H1 (cell line): Measurements from ENCODE around the gene C19orf67. TPM values are rescaled to one million over a fixed set of nuclear protein-coding genes. Genes with fewer than 3 reads are reported as not detected.
"Not testable (repeated sequence)": the region's sequence is repeated elsewhere in the genome, so short reads cannot be mapped to it uniquely, and the experiment has no call there.

Experiments used
- CTCF ChIA-PET: fragments of 300-600 bp; sonication (Branson Sonifier 250); formaldehyde crosslinking; loops from one replicate; lab custom pipeline; 2021; ENCODE audit not compliant: partially characterized antibody; lab: Charles Lee
- POLR2A ChIA-PET: fragments of 300-600 bp; sonication (Branson Sonifier 250); formaldehyde crosslinking; loops from one replicate; lab custom pipeline; 2021; ENCODE audit warnings: inconsistent platforms; ENCODE audit not compliant: partially characterized antibody; lab: Charles Lee
- DNase-seq, 2 experiments: peaks; one replicate each; pipeline versions ENCODE4 v3.0.0 to v3.0.0-alpha.2; 2010 to 2022; ENCODE audit warnings: low spot score in 2 of 2, low read depth in 1 of 2, mixed read lengths in 1 of 2
- FAIRE-seq: peaks from 2 replicates; lab custom pipeline; 2011; peaks lifted over from hg19 to GRCh38; lab: Jason Lieb, UNC
- H2AFZ ChIP-seq: 2 replicates; pipeline ENCODE4 v1.8.1; 2012; ENCODE audit warnings: low read length, inconsistent platforms
- H2AK5ac ChIP-seq: 2 replicates; pipeline ENCODE4 v1.6.1; 2013; ENCODE audit warnings: low read depth, low read length
- H2BK120ac ChIP-seq: replicated peaks from 2 replicates; pipeline ENCODE3; 2013; ENCODE audit warnings: low read depth, low read length, inconsistent platforms
- H2BK12ac ChIP-seq: 2 replicates; pipeline ENCODE4 v1.6.1; 2013; ENCODE audit warnings: low read depth, low read length
- H2BK15ac ChIP-seq: 2 replicates; pipeline ENCODE4 v1.6.1; 2013; ENCODE audit warnings: low read length
- H2BK20ac ChIP-seq: 2 replicates; pipeline ENCODE4 v1.6.1; 2013; ENCODE audit warnings: low read length
- H2BK5ac ChIP-seq: 2 replicates; pipeline ENCODE4 v1.6.1; 2013; ENCODE audit warnings: low read depth, low read length
- H3K14ac ChIP-seq: 2 replicates; pipeline ENCODE4 v1.6.1; 2013; ENCODE audit warnings: inconsistent platforms; ENCODE audit not compliant: insufficient read length
- H3K18ac ChIP-seq: 2 replicates; pipeline ENCODE4 v1.6.1; 2013; ENCODE audit warnings: low read length; ENCODE audit errors: extremely low read depth
- H3K23ac ChIP-seq: 2 replicates; pipeline ENCODE4 v1.6.1; 2013; ENCODE audit warnings: inconsistent platforms; ENCODE audit not compliant: insufficient read length
- H3K23me2 ChIP-seq: 2 replicates; pipeline ENCODE4 v1.6.1; 2013; ENCODE audit warnings: low read depth, low read length
- H3K27ac ChIP-seq: 2 replicates; pipeline ENCODE4 v1.6.1; 2011; ENCODE audit warnings: low read depth, low read length, inconsistent platforms
- H3K27me3 ChIP-seq, 4 experiments: replicated peaks in 1 of 4; 1 replicate in 1 of 4; 2 replicates in 3 of 4; pipeline versions ENCODE4 v1.6.1 to v1.8.1; 2011 to 2013; ENCODE audit warnings: low read length in 3 of 4, mild to moderate bottlenecking in 3 of 4, inconsistent platforms in 2 of 4, mixed read lengths in 2 of 4, moderate library complexity in 1 of 4; ENCODE audit not compliant: control insufficient read depth in 3 of 4, insufficient read depth in 3 of 4; ENCODE audit errors: extremely low read depth in 1 of 4
- H3K36me3 ChIP-seq, 4 experiments: 2 replicates each; pipeline versions ENCODE4 v1.6.1 to v1.8.1; 2011 to 2013; ENCODE audit warnings: mild to moderate bottlenecking in 4 of 4, low read length in 3 of 4, moderate library complexity in 2 of 4, control low read depth in 1 of 4, inconsistent platforms in 1 of 4; ENCODE audit not compliant: insufficient read depth in 4 of 4, control insufficient read depth in 2 of 4
- H3K4ac ChIP-seq: replicated peaks from 2 replicates; pipeline ENCODE3; 2013; ENCODE audit warnings: low read length, low read depth, mixed read lengths, inconsistent platforms; ENCODE audit not compliant: insufficient read length
- H3K4me1 ChIP-seq, 4 experiments: replicated peaks in 1 of 4; 1 replicate in 1 of 4; 2 replicates in 3 of 4; pipeline versions ENCODE4 v1.6.1 to v1.8.1; 2011 to 2013; ENCODE audit warnings: low read length in 3 of 4, inconsistent platforms in 2 of 4, mixed read lengths in 1 of 4; ENCODE audit not compliant: insufficient read depth in 4 of 4, control insufficient read depth in 3 of 4
- H3K4me2 ChIP-seq, 2 experiments: 2 replicates each; pipeline versions ENCODE4 v1.6.1 to v1.8.1; 2011 to 2013; ENCODE audit warnings: low read depth in 2 of 2, low read length in 2 of 2, control low read depth in 1 of 2, inconsistent platforms in 1 of 2, mild to moderate bottlenecking in 1 of 2; ENCODE audit not compliant: insufficient read depth in 1 of 2
- H3K4me3 ChIP-seq, 4 experiments: fragments of 200-600, 300-600 bp in 1 of 4; sonication (generic), shearing (Covaris generic), sonication (Bioruptor Twin) in 1 of 4; 2 replicates each; pipeline versions ENCODE4 v1.5.1 to v1.8.1; 2011 to 2016; ENCODE audit warnings: low read length in 4 of 4, low read depth in 3 of 4, control low read depth in 2 of 4, inconsistent platforms in 2 of 4, mild to moderate bottlenecking in 2 of 4, mixed read lengths in 1 of 4, moderate library complexity in 1 of 4; ENCODE audit not compliant: insufficient read depth in 2 of 4; ENCODE audit errors: extremely low read depth in 1 of 4
- H3K56ac ChIP-seq: replicated peaks from 2 replicates; pipeline ENCODE3; 2013; ENCODE audit warnings: low read depth, mild to moderate bottlenecking, mixed read lengths, low read length, inconsistent platforms; ENCODE audit not compliant: insufficient read length
- H3K79me1 ChIP-seq: 2 replicates; pipeline ENCODE4 v1.6.1; 2013; ENCODE audit warnings: low read depth, low read length, control low read depth
- H3K79me2 ChIP-seq, 2 experiments: 2 replicates each; pipeline versions ENCODE4 v1.6.1 to v1.8.1; 2012 to 2013; ENCODE audit warnings: low read length in 2 of 2, mild to moderate bottlenecking in 2 of 2, inconsistent platforms in 1 of 2; ENCODE audit not compliant: insufficient read depth in 2 of 2, control insufficient read depth in 1 of 2
- H3K9ac ChIP-seq, 4 experiments: replicated peaks in 1 of 4; 1 replicate in 1 of 4; 2 replicates in 3 of 4; pipeline versions ENCODE4 v1.6.1 to v1.8.1; 2011 to 2013; ENCODE audit warnings: low read depth in 3 of 4, low read length in 3 of 4, control low read depth in 2 of 4, mild to moderate bottlenecking in 2 of 4, moderate library complexity in 2 of 4, inconsistent platforms in 1 of 4; ENCODE audit errors: extremely low read depth in 1 of 4
- H3K9me3 ChIP-seq, 2 experiments: 2 replicates each; pipeline versions ENCODE4 v1.6.1 to v1.8.1; 2012 to 2013; ENCODE audit warnings: mild to moderate bottlenecking in 2 of 2, moderate library complexity in 2 of 2, control low read depth in 1 of 2, inconsistent platforms in 1 of 2, low read depth in 1 of 2, low read length in 1 of 2, mixed read lengths in 1 of 2; ENCODE audit not compliant: insufficient read depth in 2 of 2
- H4K20me1 ChIP-seq, 2 experiments: replicated peaks in 1 of 2; 2 replicates each; pipeline versions ENCODE3 to v1.8.1; 2011 to 2013; ENCODE audit warnings: inconsistent platforms in 2 of 2, low read length in 2 of 2, mild to moderate bottlenecking in 1 of 2; ENCODE audit not compliant: insufficient read depth in 2 of 2, control insufficient read depth in 1 of 2
- H4K5ac ChIP-seq: 2 replicates; pipeline ENCODE4 v1.6.1; 2013; ENCODE audit warnings: low read length, low read depth, mixed read lengths, inconsistent platforms; ENCODE audit not compliant: insufficient read length
- H4K8ac ChIP-seq: 2 replicates; pipeline ENCODE4 v1.8.0; 2013; ENCODE audit warnings: mild to moderate bottlenecking, moderate library complexity, low read length, inconsistent platforms; ENCODE audit not compliant: insufficient read depth; ENCODE audit errors: extremely low read depth
- H4K91ac ChIP-seq: replicated peaks from 2 replicates; pipeline ENCODE3; 2013; ENCODE audit warnings: low read length, mixed read lengths, inconsistent platforms; ENCODE audit not compliant: insufficient read length
- WGBS, 2 experiments: shearing (Covaris generic) in 1 of 2; methylation state at CpG; one replicate each; pipeline versions ENCODE4 v1.1.6 to v1.1.7; 2013 to 2015; ENCODE audit warnings: low lambda C conversion rate in 2 of 2, mixed read lengths in 2 of 2, inconsistent platforms in 1 of 2, low coverage in 1 of 2, missing lambda C conversion rate in 1 of 2; ENCODE audit not compliant: insufficient replicate concordance in 2 of 2, insufficient coverage in 1 of 2, insufficient read length in 1 of 2; ENCODE audit errors: extremely low coverage in 1 of 2, missing lambda C conversion rate in 1 of 2; 5-methylcytosine and 5-hydroxymethylcytosine counted together
- polyA plus RNA-seq, 7 experiments: library from polyadenylated mRNA; depleted of rRNA in 3 of 7; stranded (reverse) in 5 of 7; unstranded in 2 of 7; fragments of >200 nt in 5 of 7; fragments of 200-250 nt in 2 of 7; gene quantifications; 1 replicate in 5 of 7; 2 replicates in 1 of 7; 4 replicates in 1 of 7; pipeline versions ENCODE4 v1.2.1 to v1.2.3, GENCODE V29; 2011 to 2013; ENCODE audit warnings: missing spikeins in 2 of 7, mixed read lengths in 2 of 7
- total RNA-seq: library from RNA; stranded (reverse); fragmentation: NEBNext Ultra II Directional; extraction: Animal tissue kit (Norgen Biotek cat#: 25700); gene quantifications from 2 replicates; pipeline ENCODE4 v1.2.1, GENCODE V29; 2021

C19orf67 gene
- total and polyA plus RNA-seq, 2 of the 8 experiments (the other 6 are each of a cell fraction or from before 2014, with no cell fraction given), result 0.12 TPM; not detected in 1

DNA sequence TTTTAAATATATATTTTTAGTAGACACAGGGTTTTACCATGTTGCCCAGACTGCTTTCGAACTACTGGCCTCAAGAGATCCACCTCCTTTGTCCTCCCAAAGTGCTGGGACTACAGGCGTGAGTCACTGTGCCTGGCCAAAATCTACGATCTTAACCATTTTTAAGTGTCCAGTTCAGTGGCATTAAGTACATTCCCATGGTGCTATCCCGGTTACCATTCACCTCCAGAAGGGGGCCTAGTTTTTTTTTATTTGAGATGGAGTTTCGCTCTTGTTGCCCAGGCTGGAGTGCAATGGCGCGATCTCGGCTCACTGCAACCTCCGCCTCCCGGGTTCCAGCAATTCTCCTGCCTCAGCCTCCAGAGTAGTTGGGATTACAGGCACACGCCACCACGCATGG, 50.4 kb downstream of the C19orf67 start:
- ChIA-PET POLR2A (interaction anchor here (0.7 to 1.1 kb wide), 4 partner anchors 14 to 99 kb away, joined by 3 to 6 read pairs (median 5); no protein-coding TSS in a partner anchor), CTCF (interaction anchor here (0.6 to 2.0 kb wide), 9 partner anchors 8 to 149 kb away, joined by 3 to 9 read pairs (median 3); no protein-coding TSS in a partner anchor)
- H3K4me2 ChIP-seq, H2AK5ac ChIP-seq, H3K9me3 ChIP-seq, H3K27ac ChIP-seq, H3K79me1 ChIP-seq, H2BK5ac ChIP-seq, H3K4me1 ChIP-seq, H3K36me3 ChIP-seq, H2BK20ac ChIP-seq, H3K79me2 ChIP-seq, DNase-seq, H2BK120ac ChIP-seq, H3K4ac ChIP-seq, H4K20me1 ChIP-seq, H2BK15ac ChIP-seq, H2AFZ ChIP-seq, H4K8ac ChIP-seq, H3K18ac ChIP-seq, H3K4me3 ChIP-seq, H3K14ac ChIP-seq, H3K56ac ChIP-seq, FAIRE-seq, H3K23ac ChIP-seq, H4K91ac ChIP-seq, H4K5ac ChIP-seq, H3K9ac ChIP-seq, H3K23me2 ChIP-seq, H2BK12ac ChIP-seq: not testable (repeated sequence)
- peaks cover 0 to 12% (median 8%) of the 10 kb centered on the region in 4 experiments; a peak in 5 of 7 replicates for H3K27me3 ChIP-seq
- WGBS, 2 experiments, result 94% methylated on average over 12 of the region's 12 CpGs; no CpG with 5 or more reads in 1 of the 2 experiments
